ENCODE data around the gene SETD7.

SETD7 gene

DNA sequence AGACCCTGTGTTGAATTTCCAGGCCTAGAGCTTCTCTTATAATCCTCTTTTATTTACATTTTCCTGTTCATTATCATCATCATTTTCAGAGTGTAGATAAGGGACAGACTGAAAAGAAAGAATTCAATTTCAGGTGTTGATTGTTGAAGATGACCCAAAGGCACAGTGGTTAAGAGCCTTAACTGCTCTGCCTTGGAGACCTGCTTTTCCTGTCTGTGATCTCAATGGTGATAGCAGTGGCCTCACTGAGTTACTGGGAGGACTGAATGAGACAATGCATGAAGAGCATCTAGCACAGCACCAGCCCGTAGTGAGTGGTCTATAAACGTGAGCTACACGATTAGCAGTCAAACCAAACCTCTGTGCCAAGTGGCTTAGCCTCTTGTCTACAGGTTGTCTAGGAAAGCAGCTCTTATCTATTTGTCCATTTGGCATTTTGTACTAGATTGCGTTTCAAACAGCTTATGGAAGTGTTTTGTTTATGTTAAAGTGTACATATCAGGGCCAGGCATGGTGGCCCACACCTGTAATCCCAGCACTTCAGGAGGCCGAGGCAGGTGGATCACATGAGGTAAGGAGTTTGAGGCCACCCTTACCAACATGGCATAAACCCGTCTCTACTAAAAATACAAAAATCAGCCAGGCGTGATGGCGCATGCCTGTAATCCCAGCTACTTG, 41.5 kb downstream of the SETD7 start:
- ATAC-seq: no peak
- no peak for TF ChIP-seq ZNF70 (CRISPR knock-in tag; IDR thresholded peaks at IDR 0.05)
- TF ChIP-seq RARB (CRISPR knock-in tag; IDR thresholded peaks at IDR 0.05): no peak
- no peak for TF ChIP-seq ZNF8 (CRISPR knock-in tag; IDR thresholded peaks at IDR 0.05)
- TF ChIP-seq TCF4 (CRISPR knock-in tag; IDR thresholded peaks at IDR 0.05; ENCODE audit: borderline replicate concordance): no peak
- TF ChIP-seq ARNTL (CRISPR knock-in tag; IDR thresholded peaks at IDR 0.05; ENCODE audit: borderline replicate concordance, low read depth): no peak

DNA sequence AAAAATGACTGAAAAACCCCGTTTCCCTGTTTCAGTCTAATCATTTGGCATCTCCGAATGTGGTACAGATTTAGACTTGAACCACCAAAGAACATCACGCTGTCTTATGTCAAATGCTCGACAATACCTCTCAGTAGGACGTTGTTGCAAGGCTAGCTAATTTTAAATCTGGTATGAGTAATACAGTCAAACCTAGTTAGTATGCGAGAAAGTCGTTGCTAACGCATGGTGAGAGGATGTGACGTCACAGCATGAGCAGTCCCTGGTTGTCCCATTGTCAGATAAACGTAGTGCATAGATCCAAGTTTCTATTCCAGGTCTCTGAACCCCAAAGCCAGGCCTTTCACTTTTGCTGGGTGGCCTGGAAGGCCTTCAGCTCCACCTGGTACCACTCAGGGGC, 44.7 kb downstream of the SETD7 start:
- no peak for TF ChIP-seq CSDC2 (CRISPR knock-in tag; IDR thresholded peaks at IDR 0.05)
- TF ChIP-seq ARNTL (CRISPR knock-in tag; IDR thresholded peaks at IDR 0.05; ENCODE audit: borderline replicate concordance, low read depth): no peak
- no peak for TF ChIP-seq RARB (CRISPR knock-in tag; IDR thresholded peaks at IDR 0.05)
- no peak for TF ChIP-seq GLIS3 (CRISPR knock-in tag; IDR thresholded peaks at IDR 0.05)
- TF ChIP-seq ZNF8 (CRISPR knock-in tag; IDR thresholded peaks at IDR 0.05): no peak
- no peak for TF ChIP-seq TCF4 (CRISPR knock-in tag; IDR thresholded peaks at IDR 0.05; ENCODE audit: borderline replicate concordance)
- TF ChIP-seq ZNF565 (CRISPR knock-in tag; conservative IDR thresholded peaks at IDR 0.05; ENCODE audit: low read depth): no peak
- no peak for TF ChIP-seq ZFP30 (CRISPR knock-in tag; IDR thresholded peaks at IDR 0.05)
- TF ChIP-seq BACH2 (CRISPR knock-in tag; IDR thresholded peaks at IDR 0.05; ENCODE audit: borderline replicate concordance): no peak
- TF ChIP-seq ZFP3 (CRISPR knock-in tag; IDR thresholded peaks at IDR 0.05): no peak
- TF ChIP-seq, protein P1, sequence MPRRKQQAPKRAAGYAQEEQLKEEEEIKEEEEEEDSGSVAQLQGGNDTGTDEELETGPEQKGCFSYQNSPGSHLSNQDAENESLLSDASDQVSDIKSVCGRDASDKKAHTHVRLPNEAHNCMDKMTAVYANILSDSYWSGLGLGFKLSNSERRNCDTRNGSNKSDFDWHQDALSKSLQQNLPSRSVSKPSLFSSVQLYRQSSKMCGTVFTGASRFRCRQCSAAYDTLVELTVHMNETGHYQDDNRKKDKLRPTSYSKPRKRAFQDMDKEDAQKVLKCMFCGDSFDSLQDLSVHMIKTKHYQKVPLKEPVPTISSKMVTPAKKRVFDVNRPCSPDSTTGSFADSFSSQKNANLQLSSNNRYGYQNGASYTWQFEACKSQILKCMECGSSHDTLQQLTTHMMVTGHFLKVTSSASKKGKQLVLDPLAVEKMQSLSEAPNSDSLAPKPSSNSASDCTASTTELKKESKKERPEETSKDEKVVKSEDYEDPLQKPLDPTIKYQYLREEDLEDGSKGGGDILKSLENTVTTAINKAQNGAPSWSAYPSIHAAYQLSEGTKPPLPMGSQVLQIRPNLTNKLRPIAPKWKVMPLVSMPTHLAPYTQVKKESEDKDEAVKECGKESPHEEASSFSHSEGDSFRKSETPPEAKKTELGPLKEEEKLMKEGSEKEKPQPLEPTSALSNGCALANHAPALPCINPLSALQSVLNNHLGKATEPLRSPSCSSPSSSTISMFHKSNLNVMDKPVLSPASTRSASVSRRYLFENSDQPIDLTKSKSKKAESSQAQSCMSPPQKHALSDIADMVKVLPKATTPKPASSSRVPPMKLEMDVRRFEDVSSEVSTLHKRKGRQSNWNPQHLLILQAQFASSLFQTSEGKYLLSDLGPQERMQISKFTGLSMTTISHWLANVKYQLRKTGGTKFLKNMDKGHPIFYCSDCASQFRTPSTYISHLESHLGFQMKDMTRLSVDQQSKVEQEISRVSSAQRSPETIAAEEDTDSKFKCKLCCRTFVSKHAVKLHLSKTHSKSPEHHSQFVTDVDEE (CRISPR knock-in tag; IDR thresholded peaks at IDR 0.05): no peak
- TF ChIP-seq, protein P2, sequence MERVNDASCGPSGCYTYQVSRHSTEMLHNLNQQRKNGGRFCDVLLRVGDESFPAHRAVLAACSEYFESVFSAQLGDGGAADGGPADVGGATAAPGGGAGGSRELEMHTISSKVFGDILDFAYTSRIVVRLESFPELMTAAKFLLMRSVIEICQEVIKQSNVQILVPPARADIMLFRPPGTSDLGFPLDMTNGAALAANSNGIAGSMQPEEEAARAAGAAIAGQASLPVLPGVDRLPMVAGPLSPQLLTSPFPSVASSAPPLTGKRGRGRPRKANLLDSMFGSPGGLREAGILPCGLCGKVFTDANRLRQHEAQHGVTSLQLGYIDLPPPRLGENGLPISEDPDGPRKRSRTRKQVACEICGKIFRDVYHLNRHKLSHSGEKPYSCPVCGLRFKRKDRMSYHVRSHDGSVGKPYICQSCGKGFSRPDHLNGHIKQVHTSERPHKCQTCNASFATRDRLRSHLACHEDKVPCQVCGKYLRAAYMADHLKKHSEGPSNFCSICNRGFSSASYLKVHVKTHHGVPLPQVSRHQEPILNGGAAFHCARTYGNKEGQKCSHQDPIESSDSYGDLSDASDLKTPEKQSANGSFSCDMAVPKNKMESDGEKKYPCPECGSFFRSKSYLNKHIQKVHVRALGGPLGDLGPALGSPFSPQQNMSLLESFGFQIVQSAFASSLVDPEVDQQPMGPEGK (CRISPR knock-in tag; IDR thresholded peaks at IDR 0.05; ENCODE audit: borderline replicate concordance): no peak
- TF ChIP-seq ESRRG (CRISPR knock-in tag; IDR thresholded peaks at IDR 0.05): no peak
- TF ChIP-seq ZNF70 (CRISPR knock-in tag; IDR thresholded peaks at IDR 0.05): no peak
- TF ChIP-seq PPARA (CRISPR knock-in tag; IDR thresholded peaks at IDR 0.05; ENCODE audit: borderline replicate concordance): no peak
- ATAC-seq: peak; percentile 51

DNA sequence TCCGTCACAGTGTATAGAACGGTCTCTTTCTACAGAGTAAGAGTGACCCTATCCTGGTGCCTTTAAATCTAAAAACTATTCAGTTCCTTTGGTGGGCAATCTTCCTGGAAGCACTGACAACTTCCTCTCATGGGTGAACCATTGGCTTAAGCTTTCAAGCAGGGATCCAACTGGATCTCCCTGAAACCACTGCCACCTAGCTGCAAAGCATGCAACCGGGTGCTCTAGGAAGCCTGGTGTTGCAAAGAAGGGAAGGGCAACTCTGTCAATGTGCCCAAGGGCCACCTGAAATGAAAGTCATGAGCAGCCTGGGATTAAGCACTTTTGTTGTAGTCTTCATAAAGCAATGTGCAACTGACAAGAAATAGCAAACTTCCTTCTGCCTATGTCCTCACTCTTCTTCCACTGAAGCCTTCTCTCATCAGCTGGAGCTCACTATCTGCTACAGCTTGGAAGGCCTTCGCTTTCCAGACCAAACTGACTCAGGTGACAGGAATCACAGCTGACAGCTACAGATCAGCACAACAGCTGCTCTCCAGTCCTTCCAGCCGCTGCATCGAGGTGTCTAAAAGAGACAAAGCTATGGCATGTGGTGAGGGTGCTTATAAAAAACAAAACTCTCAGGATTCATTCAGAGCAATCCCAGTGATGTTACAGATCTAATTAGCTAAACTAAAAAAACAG, 46.1 kb downstream of the SETD7 start:
- ATAC-seq: peak; percentile 56; the same call in 2 of the 3 replicates
- no peak for TF ChIP-seq ESRRG (CRISPR knock-in tag; IDR thresholded peaks at IDR 0.05)
- no peak for TF ChIP-seq TOX (CRISPR knock-in tag; IDR thresholded peaks at IDR 0.05; ENCODE audit: borderline replicate concordance)
- TF ChIP-seq ZC3H10 (CRISPR knock-in tag; IDR thresholded peaks at IDR 0.05): no peak
- no peak for TF ChIP-seq BACH2 (CRISPR knock-in tag; IDR thresholded peaks at IDR 0.05; ENCODE audit: borderline replicate concordance)
- no peak for TF ChIP-seq ZNF8 (CRISPR knock-in tag; IDR thresholded peaks at IDR 0.05)
- TF ChIP-seq SNAI2 (CRISPR knock-in tag; IDR thresholded peaks at IDR 0.05): no peak
- no peak for TF ChIP-seq GLIS3 (CRISPR knock-in tag; IDR thresholded peaks at IDR 0.05)
- TF ChIP-seq, protein P3, sequence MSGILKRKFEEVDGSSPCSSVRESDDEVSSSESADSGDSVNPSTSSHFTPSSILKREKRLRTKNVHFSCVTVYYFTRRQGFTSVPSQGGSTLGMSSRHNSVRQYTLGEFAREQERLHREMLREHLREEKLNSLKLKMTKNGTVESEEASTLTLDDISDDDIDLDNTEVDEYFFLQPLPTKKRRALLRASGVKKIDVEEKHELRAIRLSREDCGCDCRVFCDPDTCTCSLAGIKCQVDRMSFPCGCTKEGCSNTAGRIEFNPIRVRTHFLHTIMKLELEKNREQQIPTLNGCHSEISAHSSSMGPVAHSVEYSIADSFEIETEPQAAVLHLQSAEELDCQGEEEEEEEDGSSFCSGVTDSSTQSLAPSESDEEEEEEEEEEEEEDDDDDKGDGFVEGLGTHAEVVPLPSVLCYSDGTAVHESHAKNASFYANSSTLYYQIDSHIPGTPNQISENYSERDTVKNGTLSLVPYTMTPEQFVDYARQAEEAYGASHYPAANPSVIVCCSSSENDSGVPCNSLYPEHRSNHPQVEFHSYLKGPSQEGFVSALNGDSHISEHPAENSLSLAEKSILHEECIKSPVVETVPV (CRISPR knock-in tag; IDR thresholded peaks at IDR 0.05): no peak
- TF ChIP-seq, protein P2 (CRISPR knock-in tag; IDR thresholded peaks at IDR 0.05; ENCODE audit: borderline replicate concordance): no peak
- TF ChIP-seq OSR1 (CRISPR knock-in tag; IDR thresholded peaks at IDR 0.05): no peak
- no peak for TF ChIP-seq ZNF565 (CRISPR knock-in tag; conservative IDR thresholded peaks at IDR 0.05; ENCODE audit: low read depth)
- no peak for TF ChIP-seq RARB (CRISPR knock-in tag; IDR thresholded peaks at IDR 0.05)
- no peak for TF ChIP-seq ISL1 (CRISPR knock-in tag; IDR thresholded peaks at IDR 0.05)
- TF ChIP-seq PPARA (CRISPR knock-in tag; IDR thresholded peaks at IDR 0.05; ENCODE audit: borderline replicate concordance): no peak
